ENCODE results near the gene CFAP107.

GRCh38 chr1:12776801-12777557, 31.0 kb downstream of the CFAP107 start:
- no peak for TF ChIP-seq EZH2 (IDR thresholded peaks at IDR 0.05; ENCODE audit: insufficient read depth, poor library complexity, severe bottlenecking)
- no peak for TF ChIP-seq EZH2phosphoT487 (IDR thresholded peaks at IDR 0.05; ENCODE audit: insufficient read depth, low read depth)

Measured in GM23248 (cell line).